PC-9 (cell line): ENCODE measurements around the gene KIF26A.

Source experiments
- EZH2 ChIP-seq: fragments of 200-600 bp; sonication (generic); IDR thresholded peaks from 2 replicates; pipeline ENCODE4 v1.8.0; 2017; ENCODE audit warnings: antibody characterized with exemption, low read depth
- TF ChIP-seq, protein P1 (sequence below): fragments of 200-600 bp; sonication (generic); conservative IDR thresholded peaks from 2 replicates; pipeline ENCODE4 v1.6.1; 2017; ENCODE audit warnings: mixed run types, antibody characterized with exemption, mild to moderate bottlenecking, moderate library complexity

- TF ChIP-seq, protein P1, sequence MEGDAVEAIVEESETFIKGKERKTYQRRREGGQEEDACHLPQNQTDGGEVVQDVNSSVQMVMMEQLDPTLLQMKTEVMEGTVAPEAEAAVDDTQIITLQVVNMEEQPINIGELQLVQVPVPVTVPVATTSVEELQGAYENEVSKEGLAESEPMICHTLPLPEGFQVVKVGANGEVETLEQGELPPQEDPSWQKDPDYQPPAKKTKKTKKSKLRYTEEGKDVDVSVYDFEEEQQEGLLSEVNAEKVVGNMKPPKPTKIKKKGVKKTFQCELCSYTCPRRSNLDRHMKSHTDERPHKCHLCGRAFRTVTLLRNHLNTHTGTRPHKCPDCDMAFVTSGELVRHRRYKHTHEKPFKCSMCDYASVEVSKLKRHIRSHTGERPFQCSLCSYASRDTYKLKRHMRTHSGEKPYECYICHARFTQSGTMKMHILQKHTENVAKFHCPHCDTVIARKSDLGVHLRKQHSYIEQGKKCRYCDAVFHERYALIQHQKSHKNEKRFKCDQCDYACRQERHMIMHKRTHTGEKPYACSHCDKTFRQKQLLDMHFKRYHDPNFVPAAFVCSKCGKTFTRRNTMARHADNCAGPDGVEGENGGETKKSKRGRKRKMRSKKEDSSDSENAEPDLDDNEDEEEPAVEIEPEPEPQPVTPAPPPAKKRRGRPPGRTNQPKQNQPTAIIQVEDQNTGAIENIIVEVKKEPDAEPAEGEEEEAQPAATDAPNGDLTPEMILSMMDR: no peak
- no peak for TF ChIP-seq EZH2
Observed at GRCh38 chr14:104174051-104174450, 35.7 kb downstream of the KIF26A start.
